ENCODE data around the gene CEP170. TPM values are rescaled to one million over a fixed set of nuclear protein-coding genes. Genes with fewer than 3 reads are reported as not detected.
"Not testable (repeated sequence)": the region's sequence is repeated elsewhere in the genome, so short reads cannot be mapped to it uniquely, and the experiment has no call there.

The CEP170 gene
- total RNA-seq, 1 experiment from 2014 or later: 67.8 TPM

- H3K4me1 ChIP-seq (ENCODE audit: insufficient read depth, low read length, poor library complexity, severe bottlenecking); H3K9me3 ChIP-seq (ENCODE audit: low read depth, low read length, poor library complexity, severe bottlenecking); H3K36me3 ChIP-seq (ENCODE audit: insufficient read depth, low read length, poor library complexity, severe bottlenecking); H3K27me3 ChIP-seq (replicated peaks; ENCODE audit: insufficient read depth, low read depth, low read length, poor library complexity); intact Hi-C loops (cut with micrococcal nuclease; ENCODE audit: unreplicated experiment); H3K4me3 ChIP-seq (ENCODE audit: low read depth, low read length, poor library complexity, severe bottlenecking); H3K27ac ChIP-seq (ENCODE audit: low read depth, low read length, poor library complexity, severe bottlenecking); DNase-seq (ENCODE audit: low spot score); POLR2A ChIA-PET (ENCODE audit: low non-redundant PET); BruUV-seq (replicated peaks); CTCF ChIA-PET: not testable (repeated sequence)
Measured at GRCh38 chr1:243193330-243193729, 61.8 kb downstream of the CEP170 start.

GRCh38 chr1:243186201-243186995 is 68.7 kb downstream of the CEP170 start:
- H3K4me3 ChIP-seq (ENCODE audit: low read depth, low read length, poor library complexity, severe bottlenecking); H3K27ac ChIP-seq (ENCODE audit: low read depth, low read length, poor library complexity, severe bottlenecking); H3K27me3 ChIP-seq (replicated peaks; ENCODE audit: insufficient read depth, low read depth, low read length, poor library complexity); BruUV-seq (replicated peaks); POLR2A ChIA-PET (ENCODE audit: low non-redundant PET); H3K4me1 ChIP-seq (ENCODE audit: insufficient read depth, low read length, poor library complexity, severe bottlenecking); H3K36me3 ChIP-seq (ENCODE audit: insufficient read depth, low read length, poor library complexity, severe bottlenecking); H3K9me3 ChIP-seq (ENCODE audit: low read depth, low read length, poor library complexity, severe bottlenecking); intact Hi-C loops (cut with micrococcal nuclease; ENCODE audit: unreplicated experiment); CTCF ChIA-PET; DNase-seq (ENCODE audit: low spot score): not testable (repeated sequence)

GRCh38 chr1:243184787-243185186 is 70.3 kb downstream of the CEP170 start:
- H3K4me3 ChIP-seq (ENCODE audit: low read depth, low read length, poor library complexity, severe bottlenecking); H3K27ac ChIP-seq (ENCODE audit: low read depth, low read length, poor library complexity, severe bottlenecking); POLR2A ChIA-PET (ENCODE audit: low non-redundant PET); intact Hi-C loops (cut with micrococcal nuclease; ENCODE audit: unreplicated experiment); H3K27me3 ChIP-seq (replicated peaks; ENCODE audit: insufficient read depth, low read depth, low read length, poor library complexity); H3K36me3 ChIP-seq (ENCODE audit: insufficient read depth, low read length, poor library complexity, severe bottlenecking); BruUV-seq (replicated peaks); H3K4me1 ChIP-seq (ENCODE audit: insufficient read depth, low read length, poor library complexity, severe bottlenecking); H3K9me3 ChIP-seq (ENCODE audit: low read depth, low read length, poor library complexity, severe bottlenecking); CTCF ChIA-PET; DNase-seq (ENCODE audit: low spot score): not testable (repeated sequence)

GRCh38 chr1:243183661-243184060 is 71.4 kb downstream of the CEP170 start:
- H3K27ac ChIP-seq (ENCODE audit: low read depth, low read length, poor library complexity, severe bottlenecking); H3K4me3 ChIP-seq (ENCODE audit: low read depth, low read length, poor library complexity, severe bottlenecking); H3K4me1 ChIP-seq (ENCODE audit: insufficient read depth, low read length, poor library complexity, severe bottlenecking); BruUV-seq (replicated peaks); intact Hi-C loops (cut with micrococcal nuclease; ENCODE audit: unreplicated experiment); POLR2A ChIA-PET (ENCODE audit: low non-redundant PET); H3K27me3 ChIP-seq (replicated peaks; ENCODE audit: insufficient read depth, low read depth, low read length, poor library complexity); H3K9me3 ChIP-seq (ENCODE audit: low read depth, low read length, poor library complexity, severe bottlenecking); H3K36me3 ChIP-seq (ENCODE audit: insufficient read depth, low read length, poor library complexity, severe bottlenecking); DNase-seq (ENCODE audit: low spot score); CTCF ChIA-PET: not testable (repeated sequence)

- H3K36me3 ChIP-seq (ENCODE audit: insufficient read depth, low read length, poor library complexity, severe bottlenecking); BruUV-seq (replicated peaks); POLR2A ChIA-PET (ENCODE audit: low non-redundant PET); H3K4me3 ChIP-seq (ENCODE audit: low read depth, low read length, poor library complexity, severe bottlenecking); H3K4me1 ChIP-seq (ENCODE audit: insufficient read depth, low read length, poor library complexity, severe bottlenecking); H3K27ac ChIP-seq (ENCODE audit: low read depth, low read length, poor library complexity, severe bottlenecking); H3K9me3 ChIP-seq (ENCODE audit: low read depth, low read length, poor library complexity, severe bottlenecking); CTCF ChIA-PET; H3K27me3 ChIP-seq (replicated peaks; ENCODE audit: insufficient read depth, low read depth, low read length, poor library complexity); DNase-seq (ENCODE audit: low spot score); intact Hi-C loops (cut with micrococcal nuclease; ENCODE audit: unreplicated experiment): not testable (repeated sequence)
Measured at GRCh38 chr1:243183176-243183575, 71.9 kb downstream of the CEP170 start.
